ENCODE data around the gene URGCP. TPM values are rescaled to one million over a fixed set of nuclear protein-coding genes. Genes with fewer than 3 reads are reported as not detected.

The URGCP gene
- total and polyA plus RNA-seq, 2 donors (not counting 1 experiment from before 2014, with no cell fraction given): 18.3 to 42.1 TPM

GRCh38 chr7:43914795-43915194 lies 8.4 kb upstream of the URGCP start:
- Histone ChIP-seq H3K4me3 (replicated peaks in 1 of 4; ENCODE audit: control extremely low read depth in 1 of 4, insufficient read depth in 1 of 4, low read depth in 3 of 4, low read length in 4 of 4) (no peak overlapping the region), H3K4me2 (ENCODE audit: extremely low read depth, insufficient read depth, low read length) (no peak overlapping the region), H3K27me3 (ENCODE audit: control insufficient read depth, insufficient read depth, low read length) (no peaks in the 10 kb centered on the region), H3K9ac (ENCODE audit: insufficient read depth, low read length) (no peak overlapping the region), H3K9me3 (ENCODE audit: control insufficient read depth, insufficient read depth, low read depth, low read length) (no peaks in the 10 kb centered on the region), H3K4me1 (ENCODE audit: control insufficient read depth, extremely low read depth, insufficient read depth, low read length) (no peaks in the 10 kb centered on the region), H2AFZ (ENCODE audit: low read length) (no peak overlapping the region), H3K36me3 (ENCODE audit: control insufficient read depth, insufficient read depth, low read length) (no peaks in the 10 kb centered on the region), H3K27ac (ENCODE audit: insufficient read depth, low read length) (no peak overlapping the region), H4K20me1 (ENCODE audit: control insufficient read depth, extremely low read depth, insufficient read depth, low read length) (no peaks in the 10 kb centered on the region), H3K79me2 (ENCODE audit: control insufficient read depth, insufficient read depth, low read length) (no peaks in the 10 kb centered on the region)
- TF ChIP-seq CTCF (conservative IDR thresholded peaks at IDR 0.05 in 1 of 2, IDR thresholded peaks at IDR 0.05 in 1 of 2; ENCODE audit: low read depth in 1 of 2, low read length in 2 of 2) (no peak), EZH2 (IDR thresholded peaks at IDR 0.05; ENCODE audit: low read length, missing control alignments) (no peak)
- DNase-seq (ENCODE audit: low read depth in 2 of 2): no peak

- H2AFZ ChIP-seq (ENCODE audit: low read length): peak overlapping the region; percentile 40
Measured at GRCh38 chr7:43905956-43906330, 453 bp downstream of the URGCP start.

GRCh38 chr7:43905209-43905946 lies 1.0 kb downstream of the URGCP start:
- DNase-seq (ENCODE audit: low read depth in 2 of 2): peak; percentile 9 to 32
- peaks cover 7% of the 10 kb centered on the region for H3K4me1 ChIP-seq (ENCODE audit: control insufficient read depth, extremely low read depth, insufficient read depth, low read length)
- no peaks in the 10 kb centered on the region for H3K27me3 ChIP-seq (ENCODE audit: control insufficient read depth, insufficient read depth, low read length)
- no peaks in the 10 kb centered on the region for H4K20me1 ChIP-seq (ENCODE audit: control insufficient read depth, extremely low read depth, insufficient read depth, low read length)
- peak overlapping the region; percentile 67 for H3K4me2 ChIP-seq (ENCODE audit: extremely low read depth, insufficient read depth, low read length)
- H3K79me2 ChIP-seq (ENCODE audit: control insufficient read depth, insufficient read depth, low read length): peaks cover 54% of the 10 kb centered on the region
- no peak overlapping the region for H2AFZ ChIP-seq (ENCODE audit: low read length)
- H3K4me3 ChIP-seq (replicated peaks in 1 of 4; ENCODE audit: control extremely low read depth in 1 of 4, insufficient read depth in 1 of 4, low read depth in 3 of 4, low read length in 4 of 4): peak overlapping the region; percentile 64 to 86 (median 80)
- no peaks in the 10 kb centered on the region for H3K36me3 ChIP-seq (ENCODE audit: control insufficient read depth, insufficient read depth, low read length)
- H3K27ac ChIP-seq (ENCODE audit: insufficient read depth, low read length): peak overlapping the region; percentile 77
- no peak for TF ChIP-seq EZH2 (IDR thresholded peaks at IDR 0.05; ENCODE audit: low read length, missing control alignments)
- no peak for TF ChIP-seq CTCF (conservative IDR thresholded peaks at IDR 0.05 in 1 of 2, IDR thresholded peaks at IDR 0.05 in 1 of 2; ENCODE audit: low read depth in 1 of 2, low read length in 2 of 2)
- H3K9ac ChIP-seq (ENCODE audit: insufficient read depth, low read length): peak overlapping the region; percentile 79
- no peaks in the 10 kb centered on the region for H3K9me3 ChIP-seq (ENCODE audit: control insufficient read depth, insufficient read depth, low read depth, low read length)

More at GRCh38 chr7:43905956-43906330, 453 bp downstream of the URGCP start:
- peak; percentile 46 to 55 for DNase-seq (ENCODE audit: low read depth in 2 of 2)
- peak overlapping the region; percentile 67 for H3K4me2 ChIP-seq (ENCODE audit: extremely low read depth, insufficient read depth, low read length)
- H3K27me3 ChIP-seq (ENCODE audit: control insufficient read depth, insufficient read depth, low read length): no peaks in the 10 kb centered on the region
- H3K27ac ChIP-seq (ENCODE audit: insufficient read depth, low read length): peak overlapping the region; percentile 77
- no peaks in the 10 kb centered on the region for H3K9me3 ChIP-seq (ENCODE audit: control insufficient read depth, insufficient read depth, low read depth, low read length)
- peaks cover 49% of the 10 kb centered on the region for H3K79me2 ChIP-seq (ENCODE audit: control insufficient read depth, insufficient read depth, low read length)
- TF ChIP-seq EZH2 (IDR thresholded peaks at IDR 0.05; ENCODE audit: low read length, missing control alignments) (no peak), CTCF (conservative IDR thresholded peaks at IDR 0.05 in 1 of 2, IDR thresholded peaks at IDR 0.05 in 1 of 2; ENCODE audit: low read depth in 1 of 2, low read length in 2 of 2) (no peak)
- H4K20me1 ChIP-seq (ENCODE audit: control insufficient read depth, extremely low read depth, insufficient read depth, low read length): no peaks in the 10 kb centered on the region
- peak overlapping the region; percentile 79 for H3K9ac ChIP-seq (ENCODE audit: insufficient read depth, low read length)
- H3K4me1 ChIP-seq (ENCODE audit: control insufficient read depth, extremely low read depth, insufficient read depth, low read length): peaks cover 7% of the 10 kb centered on the region
- H3K4me3 ChIP-seq (replicated peaks in 1 of 4; ENCODE audit: control extremely low read depth in 1 of 4, insufficient read depth in 1 of 4, low read depth in 3 of 4, low read length in 4 of 4): peak overlapping the region; percentile 64 to 86 (median 80)
- H3K36me3 ChIP-seq (ENCODE audit: control insufficient read depth, insufficient read depth, low read length): no peaks in the 10 kb centered on the region
